ENCODE results near the gene PLIN5.

The PLIN5 gene

DNA sequence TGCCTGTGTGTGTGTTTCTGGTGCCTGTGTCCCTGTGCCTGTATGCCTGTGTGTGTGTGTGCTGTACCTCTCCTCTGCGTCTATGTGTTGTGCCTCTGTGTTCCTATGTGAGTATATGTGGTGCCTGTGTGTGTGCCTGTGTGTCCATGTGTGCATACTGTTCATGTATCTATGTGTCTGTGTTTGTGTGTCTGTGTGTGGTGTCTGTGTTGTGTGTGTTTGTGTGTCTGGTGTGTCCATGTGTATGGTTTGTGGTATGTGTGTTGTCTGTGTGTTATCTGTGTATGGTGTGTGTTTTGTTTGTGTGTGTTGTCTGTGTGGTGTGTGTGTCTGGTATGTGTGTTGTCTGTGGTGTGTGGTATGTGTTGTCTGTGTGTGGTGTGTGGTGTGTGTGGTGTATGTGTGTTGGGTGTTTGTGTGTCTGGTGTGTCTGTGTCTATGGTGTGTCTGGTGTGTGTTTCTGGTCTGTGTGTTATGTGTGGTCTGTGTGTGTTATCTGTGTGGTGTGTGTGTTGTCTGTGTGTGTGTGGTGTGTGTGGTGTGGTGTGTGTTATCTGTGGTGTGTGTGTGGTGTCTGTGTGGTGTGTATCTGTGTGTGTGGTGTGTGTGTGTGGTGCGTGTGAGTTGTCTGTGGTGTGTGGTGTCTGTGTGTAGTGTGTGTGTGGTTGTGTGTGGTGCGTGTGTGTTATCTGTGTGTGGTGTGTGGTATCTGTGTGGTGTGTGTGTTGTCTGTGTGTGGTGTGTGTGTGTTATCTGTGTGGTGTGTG is 42.5 kb downstream of the PLIN5 start:
- no CpG with 5 or more reads among the region's 3 CpGs for WGBS (ENCODE audit: extremely low coverage, insufficient coverage, insufficient read length)
- no peak overlapping the region for H3K18ac ChIP-seq (ENCODE audit: low read length)
- no peak overlapping the region for H4K12ac ChIP-seq (ENCODE audit: low read depth, low read length)

GRCh38 chr19:4491446-4491845 is 43.6 kb downstream of the PLIN5 start:
- no peak overlapping the region for H2BK120ac ChIP-seq (ENCODE audit: insufficient read depth, low read length, poor library complexity)
- no peak overlapping the region for H2AFZ ChIP-seq (ENCODE audit: insufficient read depth, low read length, poor library complexity)
- no peak overlapping the region for H4K8ac ChIP-seq (ENCODE audit: low read depth, low read length)
- H3K36me3 ChIP-seq (ENCODE audit: control insufficient read depth in 1 of 2, insufficient read depth in 2 of 2, low read length in 2 of 2): peaks cover 75 to 76% of the 10 kb centered on the region in 2 experiments
- H4K91ac ChIP-seq (ENCODE audit: low read depth, low read length): no peak overlapping the region
- no peaks in the 10 kb centered on the region for H3K4me1 ChIP-seq (ENCODE audit: control insufficient read depth in 1 of 2, insufficient read depth in 2 of 2, low read length in 2 of 2)
- no CpG with 5 or more reads among the region's 21 CpGs for WGBS (ENCODE audit: extremely low coverage, insufficient coverage, insufficient read length)
- no peak overlapping the region for H3K4ac ChIP-seq (ENCODE audit: low read depth, low read length)
- no peak overlapping the region for H3K27ac ChIP-seq (ENCODE audit: low read depth, low read length)
- H3K4me3 ChIP-seq (ENCODE audit: low read depth, low read length): no peak overlapping the region
- H2BK5ac ChIP-seq (ENCODE audit: low read depth, low read length, poor library complexity): no peak overlapping the region
- no peak overlapping the region for H2AK5ac ChIP-seq (ENCODE audit: low read length)
- peaks cover 10% of the 10 kb centered on the region for H3K9me3 ChIP-seq (ENCODE audit: insufficient read depth, low read depth, low read length)
- no peaks in the 10 kb centered on the region for H3K79me2 ChIP-seq (ENCODE audit: control insufficient read depth, insufficient read depth, low read length, poor library complexity)
- DNase-seq: no peak
- no peak overlapping the region for H2BK12ac ChIP-seq (ENCODE audit: low read length)
- no peaks in the 10 kb centered on the region for H3K27me3 ChIP-seq (ENCODE audit: insufficient read depth, low read length)
- H4K12ac ChIP-seq (ENCODE audit: low read depth, low read length): no peak overlapping the region
- no peak overlapping the region for H3K23ac ChIP-seq (ENCODE audit: low read length)
- no peak overlapping the region for H3K18ac ChIP-seq (ENCODE audit: low read length)
- no peak overlapping the region for H3K14ac ChIP-seq (ENCODE audit: low read length)
- H3K4me2 ChIP-seq (ENCODE audit: low read length): no peak overlapping the region
- H3K79me1 ChIP-seq (ENCODE audit: low read length): no peaks in the 10 kb centered on the region
- no peak overlapping the region for H3K9ac ChIP-seq (ENCODE audit: low read length)

More for the DNA sequence above, 42.5 kb downstream of the PLIN5 start:
- Histone ChIP-seq H3K14ac (ENCODE audit: low read length) (no peak overlapping the region), H3K27me3 (ENCODE audit: insufficient read depth, low read length) (no peaks in the 10 kb centered on the region), H3K27ac (ENCODE audit: low read depth, low read length) (no peak overlapping the region), H2BK5ac (ENCODE audit: low read depth, low read length, poor library complexity) (no peak overlapping the region), H2AK5ac (ENCODE audit: low read length) (no peak overlapping the region), H3K4me1 (ENCODE audit: control insufficient read depth in 1 of 2, insufficient read depth in 2 of 2, low read length in 2 of 2) (no peaks in the 10 kb centered on the region), H3K79me2 (ENCODE audit: control insufficient read depth, insufficient read depth, low read length, poor library complexity) (no peaks in the 10 kb centered on the region), H2BK12ac (ENCODE audit: low read length) (no peak overlapping the region), H3K4ac (ENCODE audit: low read depth, low read length) (no peak overlapping the region), H3K23ac (ENCODE audit: low read length) (peak overlapping the region; percentile 97), H3K9me3 (ENCODE audit: insufficient read depth, low read depth, low read length) (peaks cover 10% of the 10 kb centered on the region), H2AFZ (ENCODE audit: insufficient read depth, low read length, poor library complexity) (no peak overlapping the region), H3K9ac (ENCODE audit: low read length) (no peak overlapping the region), H4K91ac (ENCODE audit: low read depth, low read length) (no peak overlapping the region), H4K8ac (ENCODE audit: low read depth, low read length) (no peak overlapping the region), H2BK120ac (ENCODE audit: insufficient read depth, low read length, poor library complexity) (no peak overlapping the region), H3K79me1 (ENCODE audit: low read length) (no peaks in the 10 kb centered on the region), H3K4me2 (ENCODE audit: low read length) (no peak overlapping the region), H3K4me3 (ENCODE audit: low read depth, low read length) (peak overlapping the region; percentile 31), H3K36me3 (ENCODE audit: control insufficient read depth in 1 of 2, insufficient read depth in 2 of 2, low read length in 2 of 2) (peaks cover 73 to 77% of the 10 kb centered on the region in 2 experiments)
- DNase-seq: no peak

GRCh38 chr19:4488496-4488895 is 46.5 kb downstream of the PLIN5 start:
- no peak overlapping the region for H3K4me3 ChIP-seq (ENCODE audit: low read depth, low read length)
- H3K18ac ChIP-seq (ENCODE audit: low read length): no peak overlapping the region
- no peak overlapping the region for H3K4ac ChIP-seq (ENCODE audit: low read depth, low read length)
- peaks cover 57% of the 10 kb centered on the region in 2 experiments for H3K36me3 ChIP-seq (ENCODE audit: control insufficient read depth in 1 of 2, insufficient read depth in 2 of 2, low read length in 2 of 2)
- no peak overlapping the region for H4K8ac ChIP-seq (ENCODE audit: low read depth, low read length)
- WGBS (ENCODE audit: extremely low coverage, insufficient coverage, insufficient read length): no CpG with 5 or more reads among the region's 29 CpGs
- no peak overlapping the region for H2BK120ac ChIP-seq (ENCODE audit: insufficient read depth, low read length, poor library complexity)
- H2AK5ac ChIP-seq (ENCODE audit: low read length): no peak overlapping the region
- H3K4me2 ChIP-seq (ENCODE audit: low read length): no peak overlapping the region
- no peak overlapping the region for H2BK12ac ChIP-seq (ENCODE audit: low read length)
- H2BK5ac ChIP-seq (ENCODE audit: low read depth, low read length, poor library complexity): no peak overlapping the region
- H3K23ac ChIP-seq (ENCODE audit: low read length): no peak overlapping the region
- no peaks in the 10 kb centered on the region for H3K79me2 ChIP-seq (ENCODE audit: control insufficient read depth, insufficient read depth, low read length, poor library complexity)
- no peak overlapping the region for H3K14ac ChIP-seq (ENCODE audit: low read length)
- H3K9ac ChIP-seq (ENCODE audit: low read length): no peak overlapping the region
- no peaks in the 10 kb centered on the region for H3K4me1 ChIP-seq (ENCODE audit: control insufficient read depth in 1 of 2, insufficient read depth in 2 of 2, low read length in 2 of 2)
- H3K27ac ChIP-seq (ENCODE audit: low read depth, low read length): no peak overlapping the region
- no peaks in the 10 kb centered on the region for H3K27me3 ChIP-seq (ENCODE audit: insufficient read depth, low read length)
- DNase-seq: no peak
- peaks cover 13% of the 10 kb centered on the region for H3K9me3 ChIP-seq (ENCODE audit: insufficient read depth, low read depth, low read length)
- H4K91ac ChIP-seq (ENCODE audit: low read depth, low read length): no peak overlapping the region
- no peak overlapping the region for H2AFZ ChIP-seq (ENCODE audit: insufficient read depth, low read length, poor library complexity)
- no peaks in the 10 kb centered on the region for H3K79me1 ChIP-seq (ENCODE audit: low read length)
- H4K12ac ChIP-seq (ENCODE audit: low read depth, low read length): no peak overlapping the region

DNA sequence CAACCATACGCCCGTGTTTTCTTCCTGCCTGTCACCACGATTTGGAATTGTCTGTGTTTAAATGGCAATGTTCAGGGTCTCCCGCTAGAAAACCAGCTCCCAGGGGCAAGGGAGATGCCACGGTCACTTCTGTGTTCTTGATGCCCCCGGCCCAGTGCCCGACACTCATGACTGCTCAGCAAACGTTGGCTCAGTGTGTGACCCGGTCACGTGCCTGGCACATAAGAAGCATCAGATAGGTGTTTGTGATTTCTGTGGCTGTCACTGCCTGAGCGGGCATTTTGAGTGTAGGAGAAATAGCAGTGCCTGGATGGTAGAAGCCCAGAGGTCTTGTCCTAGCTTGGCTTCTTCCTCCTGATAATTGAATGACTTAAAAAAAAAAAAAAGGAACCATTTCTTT is 47.5 kb downstream of the PLIN5 start:
- Histone ChIP-seq H4K91ac (ENCODE audit: low read depth, low read length) (no peak overlapping the region), H2AK5ac (ENCODE audit: low read length) (no peak overlapping the region), H3K27me3 (ENCODE audit: insufficient read depth, low read length) (no peaks in the 10 kb centered on the region), H3K23ac (ENCODE audit: low read length) (no peak overlapping the region), H3K27ac (ENCODE audit: low read depth, low read length) (no peak overlapping the region), H3K79me1 (ENCODE audit: low read length) (no peaks in the 10 kb centered on the region), H3K14ac (ENCODE audit: low read length) (no peak overlapping the region), H3K4me1 (ENCODE audit: control insufficient read depth in 1 of 2, insufficient read depth in 2 of 2, low read length in 2 of 2) (no peaks in the 10 kb centered on the region), H2BK120ac (ENCODE audit: insufficient read depth, low read length, poor library complexity) (no peak overlapping the region), H3K36me3 (ENCODE audit: control insufficient read depth in 1 of 2, insufficient read depth in 2 of 2, low read length in 2 of 2) (peaks cover 57 to 59% of the 10 kb centered on the region in 2 experiments), H3K4me2 (ENCODE audit: low read length) (no peak overlapping the region), H2BK5ac (ENCODE audit: low read depth, low read length, poor library complexity) (no peak overlapping the region), H4K8ac (ENCODE audit: low read depth, low read length) (no peak overlapping the region), H3K9ac (ENCODE audit: low read length) (no peak overlapping the region), H3K4ac (ENCODE audit: low read depth, low read length) (no peak overlapping the region), H2BK12ac (ENCODE audit: low read length) (no peak overlapping the region), H3K4me3 (ENCODE audit: low read depth, low read length) (no peak overlapping the region), H4K12ac (ENCODE audit: low read depth, low read length) (no peak overlapping the region), H3K9me3 (ENCODE audit: insufficient read depth, low read depth, low read length) (peaks cover 7% of the 10 kb centered on the region), H3K18ac (ENCODE audit: low read length) (no peak overlapping the region), H3K79me2 (ENCODE audit: control insufficient read depth, insufficient read depth, low read length, poor library complexity) (no peaks in the 10 kb centered on the region), H2AFZ (ENCODE audit: insufficient read depth, low read length, poor library complexity) (no peak overlapping the region)
- no peak for DNase-seq
- no CpG with 5 or more reads among the region's 11 CpGs for WGBS (ENCODE audit: extremely low coverage, insufficient coverage, insufficient read length)
